GF-D8 (cell line): ENCODE measurements around the gene RGS11.

Source experiments
- DNase-seq: peaks from one replicate; lab custom pipeline; 2025; lab: John Stamatoyannopoulos, UW

The RGS11 gene

GRCh38 chr16:229731-230281 lies 45.9 kb downstream of the RGS11 start:
- no peak for DNase-seq

DNA sequence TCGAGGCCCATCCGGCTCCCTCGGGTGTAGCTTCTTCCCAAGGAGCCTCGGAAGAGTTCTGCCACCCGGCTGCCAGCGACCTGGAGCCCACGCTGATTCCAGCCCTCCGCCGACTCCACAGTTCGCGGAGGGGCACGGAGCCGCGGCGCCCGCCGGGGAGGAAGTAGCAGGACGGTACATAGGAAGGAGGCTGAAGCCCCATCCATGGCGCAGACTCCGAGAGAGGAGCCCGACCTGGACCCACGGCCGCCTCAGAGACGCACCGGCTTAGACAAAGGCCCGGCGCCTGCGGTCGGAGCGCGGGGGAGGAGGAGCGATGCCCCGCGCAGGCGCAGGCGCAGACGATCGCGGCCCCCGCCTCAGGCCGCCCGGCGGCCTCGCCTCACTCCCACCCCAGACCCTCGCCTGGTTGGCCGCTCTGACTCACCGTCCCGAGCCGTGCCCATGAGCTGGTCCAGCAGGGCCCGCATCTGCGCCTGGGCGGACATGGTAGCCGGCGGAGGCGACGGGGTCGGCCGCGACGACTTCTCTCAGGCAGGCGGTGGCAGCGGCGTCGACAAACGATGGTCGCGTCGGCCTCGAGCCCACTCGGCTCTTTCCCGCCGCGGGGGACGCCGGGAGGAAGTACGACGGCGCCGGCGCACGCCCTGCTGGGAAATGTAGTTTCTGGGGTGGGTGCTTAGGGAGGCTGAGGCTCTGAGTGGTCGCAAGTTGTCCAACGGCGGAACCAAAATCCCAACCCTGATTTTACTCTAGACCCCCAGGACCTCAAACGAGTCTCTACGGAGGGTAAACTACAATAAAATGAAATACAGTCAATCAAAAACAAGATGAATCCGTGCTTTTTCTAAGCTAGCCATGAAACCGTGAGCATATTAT lies 46.7 kb downstream of the RGS11 start, which contains the start of gene LUC7L:
LUC7L (minus strand) TSS at position 598 of the 879 bp plus-strand sequence; CDS start at position 488, 110 bp downstream.
- DNase-seq, result peak; percentile 50

DNA sequence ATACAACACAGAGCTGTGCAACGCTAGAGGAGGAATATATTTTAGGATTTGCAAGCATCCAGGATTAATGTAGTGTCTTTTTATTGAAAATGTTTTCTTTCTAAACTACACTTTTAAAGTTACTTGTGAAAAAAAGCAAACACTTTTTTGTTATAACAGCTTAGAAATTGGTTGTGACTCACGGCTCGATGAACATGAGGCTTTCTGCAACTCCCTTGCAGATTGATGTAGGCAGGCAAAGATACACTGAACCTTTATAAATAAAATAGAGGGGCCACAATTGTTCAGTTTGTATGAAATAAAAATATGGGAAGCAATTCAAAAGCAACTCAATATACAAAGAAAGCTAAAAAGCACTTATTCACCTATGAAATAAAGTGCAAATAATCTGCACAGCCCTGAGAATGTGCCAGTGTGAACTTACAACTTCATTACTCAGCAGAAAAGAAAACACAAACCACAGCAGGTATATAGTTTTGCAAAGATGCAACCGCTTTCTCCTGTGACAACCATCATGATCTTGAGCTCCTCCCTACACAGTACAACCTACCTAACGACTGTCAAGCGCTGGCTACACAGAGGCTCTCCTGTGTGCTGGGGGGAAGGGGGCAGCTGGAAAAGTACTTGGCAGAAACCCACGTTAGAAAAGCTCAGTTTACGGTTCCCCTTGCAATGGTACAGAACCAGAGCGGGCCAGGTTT lies 47.4 kb downstream of the RGS11 start:
- no peak for DNase-seq

DNA sequence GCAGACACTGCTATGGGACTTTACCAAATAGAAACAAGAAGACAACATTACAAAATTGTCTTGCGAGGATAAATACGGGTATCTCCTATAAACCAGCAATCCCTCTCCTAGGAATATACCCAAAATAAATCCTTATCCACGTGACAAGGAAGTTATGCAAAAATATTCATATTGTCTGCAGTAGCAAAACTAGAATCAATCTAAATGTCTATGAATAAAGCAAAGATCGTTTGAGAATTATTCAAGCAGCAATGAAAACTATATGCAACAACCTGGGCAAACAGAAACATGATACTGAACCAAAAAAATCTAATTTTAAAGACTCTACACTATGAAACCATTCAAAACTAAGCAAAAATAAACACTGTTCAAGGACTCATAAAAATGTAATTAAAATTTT lies 55.7 kb downstream of the RGS11 start:
- no peak for DNase-seq
